ENCODE data around the gene FOXD2.
A peak's percentile ranks its signal among the peaks of the same experiment; 100 is the strongest.
"Not testable (repeated sequence)": the region's sequence is repeated elsewhere in the genome, so short reads cannot be mapped to it uniquely, and the experiment has no call there.

FOXD2 gene

DNA sequence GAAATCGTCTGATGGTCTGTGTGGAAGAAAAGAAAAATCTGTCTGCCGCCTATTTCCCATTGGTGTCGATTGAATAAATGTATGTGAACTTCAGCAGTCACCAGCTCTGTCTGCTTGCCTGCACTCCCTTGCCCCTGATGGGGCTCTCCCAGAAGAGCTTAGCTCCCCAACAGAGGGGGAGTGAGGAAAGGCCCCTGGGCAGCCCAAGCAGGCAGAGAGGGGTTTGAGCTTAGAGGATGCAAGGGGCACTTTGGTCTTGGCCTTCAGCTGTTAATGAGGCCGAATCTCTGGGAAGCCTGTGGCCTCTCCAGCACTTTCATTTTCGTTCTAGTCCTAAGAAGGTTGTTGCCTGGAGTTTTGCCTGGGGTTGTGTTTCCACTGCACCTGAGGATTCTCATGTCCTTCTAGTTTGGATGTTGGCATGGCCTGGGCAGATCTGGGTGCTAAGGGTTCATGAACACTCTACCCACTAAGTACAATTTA lies 2.8 kb downstream of the FOXD2 start:
- DNase-seq, result no peak

DNA sequence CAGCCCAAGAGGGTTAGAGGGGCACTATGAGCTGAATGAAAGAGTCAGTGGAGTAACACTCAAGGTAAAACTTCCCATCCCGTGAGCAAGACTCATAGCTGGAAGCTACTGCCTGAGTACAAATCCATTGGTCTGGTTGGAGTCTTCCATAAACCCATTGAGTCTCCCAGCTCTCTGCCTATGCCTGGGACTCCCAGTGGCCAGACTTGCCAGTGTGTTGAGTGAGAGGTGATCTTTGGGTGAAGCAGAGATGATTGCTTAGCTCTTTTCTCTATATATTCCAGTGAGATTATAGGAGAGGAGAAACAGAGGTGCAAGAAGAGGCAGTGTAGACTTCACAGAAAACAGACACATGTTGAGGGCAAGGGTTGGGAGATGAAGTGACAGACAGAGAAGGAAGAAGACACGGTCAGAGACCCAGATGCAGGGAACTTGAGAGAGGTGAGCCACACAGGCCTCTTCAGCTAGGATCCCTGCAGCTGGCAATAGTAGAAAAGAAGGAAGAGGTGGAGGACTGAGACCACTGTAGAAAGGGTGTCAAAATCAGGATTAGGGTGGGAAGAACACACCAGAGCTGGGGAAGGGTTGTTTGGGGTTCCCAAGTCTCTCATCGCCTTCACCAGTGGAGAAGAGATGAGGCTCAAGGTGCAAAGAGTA lies 3.7 kb downstream of the FOXD2 start:
- no peak for DNase-seq

DNA sequence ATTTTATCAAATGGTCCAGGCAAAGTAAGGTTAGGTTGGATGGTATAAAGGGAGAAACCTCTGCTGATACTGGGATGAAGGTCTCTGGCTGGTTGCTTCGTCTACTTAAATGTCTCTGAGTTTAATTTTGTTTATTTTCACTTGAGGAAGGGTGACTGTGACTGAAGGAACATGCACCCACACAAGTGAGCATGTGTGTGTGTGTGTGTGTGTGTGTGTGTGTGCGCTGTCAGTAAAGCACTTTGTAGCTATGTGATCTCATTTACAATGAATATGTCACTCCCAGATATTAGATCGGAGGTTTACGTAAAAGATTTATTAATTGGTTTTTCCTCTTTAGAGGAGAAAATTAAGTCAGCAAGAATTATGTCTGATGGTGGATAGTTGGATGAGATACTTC lies 4.4 kb downstream of the FOXD2 start:
- DNase-seq, result no peak

DNA sequence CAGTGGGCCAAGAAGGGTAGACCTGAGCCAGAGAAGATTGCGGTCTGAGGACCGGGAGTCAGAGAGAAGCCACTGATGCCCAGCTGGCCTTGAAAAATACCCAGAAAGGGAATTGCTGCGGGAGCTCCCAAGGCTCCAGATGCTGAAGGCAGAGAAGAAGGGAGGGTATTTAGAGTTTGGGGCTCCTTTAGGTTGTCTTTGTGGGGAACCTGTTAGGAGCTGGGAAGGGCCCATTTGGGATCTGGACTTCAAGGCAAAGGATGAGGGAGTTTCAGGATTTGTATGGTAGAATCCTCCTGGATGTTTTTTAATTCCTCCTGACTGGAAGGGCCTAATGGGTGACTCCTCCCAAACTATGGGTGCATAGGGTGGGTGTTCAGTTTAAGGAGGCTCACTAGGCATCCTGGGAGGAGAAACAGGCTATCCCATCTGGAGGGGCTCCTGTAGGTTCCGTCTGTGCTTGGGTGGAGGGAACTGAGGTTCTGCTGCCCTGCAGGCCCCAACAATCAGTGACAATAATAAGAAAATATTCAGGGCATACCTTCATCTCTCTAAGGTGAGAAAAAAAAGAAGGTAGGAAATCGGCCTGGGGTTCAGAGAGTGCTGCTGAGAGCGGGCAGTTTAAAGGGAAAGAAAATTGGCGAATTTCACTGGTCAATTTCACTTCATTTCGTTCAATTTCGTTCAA lies 5.1 kb downstream of the FOXD2 start:
- no peak for DNase-seq

DNA sequence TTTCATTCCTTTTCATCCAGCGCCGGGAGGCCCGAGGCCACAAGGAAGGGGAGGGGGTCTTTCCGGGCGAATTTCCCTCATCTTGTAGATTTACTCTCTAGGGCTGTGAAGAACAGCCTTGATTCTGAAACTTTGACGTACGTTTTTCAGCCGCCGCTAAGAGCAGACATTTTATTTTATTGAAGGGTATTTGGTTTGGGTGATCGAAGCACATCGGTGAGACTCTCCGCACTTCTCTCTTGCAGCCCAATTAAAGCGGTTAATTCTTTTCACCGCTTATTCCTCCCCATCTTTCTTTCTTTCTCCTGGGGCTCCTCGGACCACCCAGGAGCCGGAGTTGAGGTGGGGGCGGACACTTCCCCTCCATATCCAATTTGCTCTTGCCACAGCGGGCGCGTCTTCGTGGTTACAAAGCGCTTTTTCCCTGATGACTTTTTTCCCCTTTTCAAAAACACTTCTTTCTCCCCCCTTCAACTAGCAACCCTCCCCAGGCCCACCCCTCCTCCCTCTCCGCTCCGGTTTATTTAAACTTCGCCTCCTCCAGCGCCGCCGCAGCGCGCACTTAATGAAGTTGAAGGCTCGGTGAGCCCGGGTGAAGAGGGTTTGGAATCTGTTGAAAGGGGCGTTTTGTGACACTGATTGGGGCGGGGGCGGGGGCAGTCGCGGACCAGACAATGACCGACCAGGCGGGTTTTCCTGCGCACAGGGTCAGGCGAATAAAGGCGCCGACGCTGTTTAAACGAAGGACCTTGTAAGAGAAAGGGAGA lies 5.9 kb downstream of the FOXD2 start:
- no peak for DNase-seq

DNA sequence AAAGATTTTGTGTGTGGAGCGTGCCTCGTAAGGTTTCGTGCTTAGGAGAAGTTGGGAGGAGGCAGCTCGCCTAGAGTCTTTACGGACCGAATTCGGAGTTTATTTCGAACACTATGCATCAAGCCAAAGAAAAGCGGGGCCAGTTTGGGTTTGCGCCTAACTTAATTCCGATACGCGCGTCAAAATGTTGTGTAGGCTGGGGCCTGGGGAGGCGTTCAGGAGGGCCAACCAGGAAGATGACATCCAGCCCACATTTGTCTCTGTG lies 6.4 kb downstream of the FOXD2 start:
- no peak for DNase-seq

GRCh38 chr1:47444562-47445465 lies 7.0 kb downstream of the FOXD2 start:
- no peak for DNase-seq

DNA sequence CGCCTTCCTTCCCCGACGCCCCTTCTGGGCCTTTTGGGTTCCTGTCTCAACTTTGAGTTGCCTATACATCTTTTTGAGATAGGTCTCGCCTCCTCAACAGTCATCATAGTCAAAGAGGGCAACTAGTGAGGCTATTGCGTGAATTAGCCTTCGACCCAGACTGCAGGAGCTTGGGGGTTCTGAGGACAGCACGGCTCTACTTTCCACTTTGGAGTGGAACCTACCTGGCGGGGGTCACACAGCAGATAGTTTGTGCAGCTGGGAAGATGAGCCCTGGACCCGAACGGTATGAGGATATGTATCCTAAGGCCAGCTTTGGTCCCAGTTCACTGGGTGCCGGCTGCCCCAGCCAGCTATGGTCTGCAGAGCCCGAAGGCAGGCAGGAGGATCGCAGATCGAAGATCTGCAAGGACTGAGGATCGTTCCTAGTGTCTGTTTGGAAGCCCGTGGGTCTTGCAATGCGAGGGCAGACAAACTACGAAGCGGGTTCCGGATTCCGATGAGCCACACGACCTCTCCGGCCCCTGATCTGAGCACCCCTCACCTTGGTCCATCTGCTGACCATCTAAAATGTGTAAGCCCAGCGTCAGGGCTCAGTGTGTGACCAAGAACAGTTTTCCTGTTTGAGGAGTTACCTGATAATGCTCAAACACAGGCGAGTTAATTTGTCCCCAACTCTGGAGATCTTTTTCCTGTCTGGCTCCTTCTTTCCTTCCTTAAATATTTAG lies 8.1 kb downstream of the FOXD2 start:
- no peak for DNase-seq

GRCh38 chr1:47448462-47449222 lies 10.8 kb downstream of the FOXD2 start:
- no peak for DNase-seq

- no peak for DNase-seq
Observed at GRCh38 chr1:47449822-47450552, 12.1 kb downstream of the FOXD2 start.

- no peak for DNase-seq
Observed at GRCh38 chr1:47450606-47451005, 12.8 kb downstream of the FOXD2 start.

DNA sequence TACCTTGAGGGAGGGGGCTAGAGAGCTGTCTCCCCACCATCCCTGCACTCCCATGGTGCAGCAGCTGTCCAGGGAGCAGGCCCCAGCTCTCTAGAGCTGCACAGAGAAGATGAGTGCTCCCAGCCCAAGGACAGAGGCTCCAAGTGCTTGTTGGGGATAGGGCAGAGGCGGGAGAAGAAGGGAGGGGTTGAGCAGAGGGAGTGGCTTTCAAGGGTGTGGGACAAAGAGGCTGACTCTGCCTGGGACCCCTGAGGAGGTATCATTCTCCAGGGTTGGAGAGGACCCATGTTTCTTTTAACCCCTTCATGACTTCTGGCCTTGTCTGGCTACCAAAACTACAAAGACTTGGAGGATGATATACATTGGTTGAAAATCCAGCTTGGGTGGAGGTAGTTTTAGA lies 14.6 kb downstream of the FOXD2 start:
- no peak for DNase-seq

- DNase-seq, result not testable (repeated sequence)
Observed at GRCh38 chr1:47453910-47454309, 16.1 kb downstream of the FOXD2 start.

- no peak for DNase-seq
Observed at GRCh38 chr1:47456250-47456649, 18.4 kb downstream of the FOXD2 start.

DNA sequence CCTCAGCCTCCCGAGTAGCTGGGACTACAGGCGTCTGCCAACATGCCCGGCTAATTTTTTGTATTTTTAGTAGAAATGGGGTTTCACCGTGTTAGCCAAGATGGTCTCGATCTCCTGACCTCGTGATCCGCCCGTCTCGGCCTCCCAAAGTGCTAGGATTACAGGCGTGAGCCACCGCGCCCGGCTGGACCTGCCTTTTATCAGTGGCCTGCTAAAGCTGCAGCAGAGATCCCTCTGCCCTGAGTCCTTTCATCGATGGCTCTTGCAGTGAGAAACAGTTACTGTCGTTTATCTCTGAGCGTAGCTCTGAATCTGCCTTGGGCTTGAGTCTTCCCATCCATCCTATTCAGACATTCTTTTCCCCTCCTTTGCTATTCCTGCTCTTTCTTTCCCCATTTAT lies 19.7 kb downstream of the FOXD2 start:
- DNase-seq, result not testable (repeated sequence)

DNA sequence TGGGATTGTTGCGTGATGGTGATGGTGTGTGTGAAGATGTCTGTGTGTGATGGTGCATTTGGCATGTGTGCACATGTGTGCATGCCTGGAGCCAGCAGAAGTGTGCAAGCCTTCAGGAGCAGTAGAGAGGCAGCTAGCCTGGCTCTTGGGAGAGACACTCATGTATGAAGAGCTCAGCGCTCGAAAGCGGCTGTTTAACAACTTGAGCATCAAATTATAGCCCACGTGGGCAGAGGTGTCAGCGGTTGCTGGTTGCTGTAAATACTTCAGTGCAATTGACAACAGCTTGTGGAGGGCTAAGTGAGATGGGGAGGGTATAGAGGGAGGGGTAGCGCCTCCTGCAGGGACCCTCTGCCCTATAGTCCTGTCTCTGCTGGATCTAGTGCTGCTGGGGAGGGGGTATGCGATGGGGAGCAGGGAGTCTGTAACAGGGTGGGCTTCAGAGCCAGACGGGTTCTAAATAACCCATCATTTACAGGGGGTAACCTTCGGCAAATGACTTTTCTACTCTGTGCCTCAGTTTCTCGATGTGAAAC lies 21.5 kb downstream of the FOXD2 start:
- DNase-seq, result peak; percentile 75

GRCh38 chr1:47460040-47460439 lies 22.2 kb downstream of the FOXD2 start:
- no peak for DNase-seq

GRCh38 chr1:47460456-47460855 lies 22.6 kb downstream of the FOXD2 start:
- DNase-seq, result no peak

DNA sequence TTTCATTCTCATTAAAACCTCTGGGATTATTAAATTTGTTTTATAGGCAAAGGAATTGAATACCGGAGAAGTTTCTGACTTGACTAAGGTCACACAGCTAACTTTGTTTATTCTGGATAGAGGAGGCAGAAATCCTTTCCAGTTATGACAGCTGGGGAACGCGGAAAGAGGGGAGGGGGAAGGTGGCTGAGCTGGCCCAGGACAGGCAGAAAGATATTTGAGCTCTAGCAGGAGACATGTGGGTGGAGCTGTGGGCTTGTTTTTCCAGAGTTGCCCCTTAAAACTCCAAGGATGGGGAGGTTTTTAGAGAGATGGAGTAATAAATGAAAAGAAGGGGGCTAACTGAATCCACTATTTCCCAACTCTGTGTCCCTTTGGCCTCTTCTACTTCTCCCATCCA lies 27.8 kb downstream of the FOXD2 start:
- DNase-seq, result no peak

- DNase-seq, result no peak
Observed at GRCh38 chr1:47468709-47469389, 31.0 kb downstream of the FOXD2 start.
